Stimulated activated CD8-positive, alpha-beta memory T cell treated with anti-CD3 and anti-CD28 coated beads, Interleukin-4, amount 100 ng/mL, for 48 hours (primary cell): ENCODE measurements around the gene PLIN1.
A peak's percentile ranks its signal among the peaks of the same experiment; 100 is the strongest.
"Not testable (repeated sequence)": the region's sequence is repeated elsewhere in the genome, so short reads cannot be mapped to it uniquely, and the experiment has no call there.

Experiments used
- DNase-seq: peaks from one replicate; pipeline ENCODE4 v3.0.0-alpha.2; 2020

The PLIN1 gene

GRCh38 chr15:89679212-89679611 is at the start of gene PLIN1:
TSS of gene PLIN1 (minus strand) at chr15:89679367. CDS start at chr15:89677489, 1,878 bp downstream.
- DNase-seq: no peak

DNA sequence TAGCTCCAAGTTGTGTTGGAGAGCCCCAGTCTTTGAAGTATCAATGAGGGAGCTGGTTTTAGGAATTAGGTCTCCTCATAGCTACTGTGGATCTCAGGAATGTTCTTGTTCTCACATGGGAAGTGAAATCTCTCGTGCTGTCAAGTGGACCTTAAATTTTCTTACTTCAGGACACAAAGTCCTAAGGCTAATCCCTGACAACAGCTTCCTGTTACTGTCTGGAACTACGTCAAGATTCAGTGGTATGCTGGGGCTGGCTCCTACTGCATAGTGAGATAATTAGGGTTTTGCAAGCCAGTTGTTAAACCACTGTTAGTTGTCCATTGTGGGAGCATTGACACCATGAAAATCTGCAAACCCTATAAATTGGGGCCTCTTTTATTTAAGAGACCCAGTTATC is 49.1 kb upstream of the PLIN1 start:
- DNase-seq: no peak

DNA sequence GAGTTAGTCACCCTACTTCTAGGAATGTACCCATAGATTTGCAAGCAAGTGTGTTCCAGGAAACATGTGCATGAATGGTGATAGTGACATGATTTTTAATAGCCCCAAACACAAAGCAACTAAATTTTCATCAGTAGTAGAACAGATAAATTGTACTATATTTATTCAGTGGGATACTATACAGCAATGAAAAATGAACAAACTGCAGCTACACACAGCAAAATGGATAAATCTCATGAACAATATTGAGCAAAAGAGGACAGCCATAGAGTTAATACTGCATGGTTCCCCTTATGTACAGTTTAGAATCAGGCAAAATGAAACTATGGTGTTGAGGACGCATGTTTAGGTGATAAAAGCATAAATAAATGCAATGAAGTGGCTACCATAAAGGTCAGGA is 45.9 kb upstream of the PLIN1 start:
- no peak for DNase-seq

DNA sequence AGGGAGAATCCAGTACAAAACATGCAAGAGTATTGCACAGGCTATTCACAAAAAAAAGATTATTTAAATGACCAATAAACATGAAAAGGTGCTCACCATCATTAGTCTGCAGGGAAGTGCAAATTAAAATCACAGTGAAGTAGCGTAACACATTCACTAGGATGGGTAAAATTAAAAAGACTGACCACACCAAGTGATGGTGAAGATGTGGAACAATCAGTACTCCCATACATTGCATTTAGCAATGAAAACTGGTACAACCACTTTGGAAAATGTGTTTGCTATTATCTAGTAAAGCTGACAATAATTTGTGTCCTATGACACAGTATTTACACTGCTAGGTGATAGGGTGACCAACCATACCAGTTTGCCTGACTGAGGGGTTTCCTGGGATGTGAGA is 45.5 kb upstream of the PLIN1 start:
- no peak for DNase-seq

DNA sequence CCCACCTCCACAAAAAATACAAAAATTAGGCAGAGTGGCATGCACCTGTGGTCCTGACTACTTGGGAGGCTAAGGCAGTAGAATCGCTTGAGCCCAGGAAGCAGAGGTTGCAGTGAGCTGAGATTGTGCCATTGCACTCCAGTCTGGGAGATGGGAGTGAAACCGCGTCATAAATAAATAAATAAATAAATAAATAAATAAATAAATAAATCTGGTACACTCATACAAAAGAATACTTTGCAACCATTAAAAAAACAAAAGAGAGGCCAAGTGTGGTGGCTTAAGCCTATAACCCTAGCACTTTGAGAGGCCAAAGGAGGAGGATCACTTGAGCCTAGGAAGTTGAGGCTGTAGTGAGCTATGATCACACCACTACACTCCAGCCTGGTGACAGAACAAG is 43.9 kb upstream of the PLIN1 start:
- no peak for DNase-seq

- DNase-seq: no peak
Measured at GRCh38 chr15:89714775-89715174, 35.6 kb upstream of the PLIN1 start.

DNA sequence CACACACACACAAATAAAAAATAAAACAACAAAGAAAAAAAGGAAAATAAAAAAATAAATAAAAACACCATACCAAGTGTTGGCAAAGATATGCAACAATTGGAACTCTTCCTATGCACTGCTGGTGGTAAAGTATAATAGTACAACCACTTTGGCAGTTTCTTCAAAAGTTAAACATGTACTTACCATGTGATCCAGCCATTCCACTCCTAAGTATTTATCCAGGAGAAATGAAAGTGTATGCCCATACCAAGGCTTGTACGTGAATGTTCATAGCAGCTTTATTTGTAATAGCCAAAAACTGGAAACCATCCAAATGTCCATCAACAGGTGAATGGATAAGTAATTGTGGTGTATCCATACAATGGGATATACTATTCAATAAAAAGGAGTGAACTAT is 28.4 kb upstream of the PLIN1 start:
- DNase-seq: no peak

GRCh38 chr15:89704411-89704810 is 25.2 kb upstream of the PLIN1 start:
- DNase-seq: no peak

DNA sequence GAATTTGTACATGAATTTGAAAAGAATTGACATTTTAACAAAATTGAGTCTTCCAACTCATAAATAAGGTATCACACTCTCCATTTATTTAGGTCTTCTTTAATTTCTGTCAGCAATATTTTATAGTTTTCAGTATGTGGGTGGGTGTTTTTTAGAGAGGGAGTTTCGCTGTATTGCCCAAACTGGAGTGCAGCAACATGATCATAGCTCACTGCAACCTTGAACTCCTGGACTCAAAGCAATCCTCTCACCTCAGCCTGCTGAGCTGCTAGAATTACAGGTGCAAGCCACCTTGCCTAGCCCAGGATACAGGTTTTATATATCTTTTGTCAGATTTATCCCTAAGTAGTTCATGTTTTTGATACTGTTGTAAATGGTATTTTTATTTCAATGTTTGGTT is 16.0 kb upstream of the PLIN1 start:
- no peak for DNase-seq

GRCh38 chr15:89693696-89694095 is 14.5 kb upstream of the PLIN1 start:
- no peak for DNase-seq

- DNase-seq: no peak
Measured at GRCh38 chr15:89693091-89693490, 13.9 kb upstream of the PLIN1 start.

DNA sequence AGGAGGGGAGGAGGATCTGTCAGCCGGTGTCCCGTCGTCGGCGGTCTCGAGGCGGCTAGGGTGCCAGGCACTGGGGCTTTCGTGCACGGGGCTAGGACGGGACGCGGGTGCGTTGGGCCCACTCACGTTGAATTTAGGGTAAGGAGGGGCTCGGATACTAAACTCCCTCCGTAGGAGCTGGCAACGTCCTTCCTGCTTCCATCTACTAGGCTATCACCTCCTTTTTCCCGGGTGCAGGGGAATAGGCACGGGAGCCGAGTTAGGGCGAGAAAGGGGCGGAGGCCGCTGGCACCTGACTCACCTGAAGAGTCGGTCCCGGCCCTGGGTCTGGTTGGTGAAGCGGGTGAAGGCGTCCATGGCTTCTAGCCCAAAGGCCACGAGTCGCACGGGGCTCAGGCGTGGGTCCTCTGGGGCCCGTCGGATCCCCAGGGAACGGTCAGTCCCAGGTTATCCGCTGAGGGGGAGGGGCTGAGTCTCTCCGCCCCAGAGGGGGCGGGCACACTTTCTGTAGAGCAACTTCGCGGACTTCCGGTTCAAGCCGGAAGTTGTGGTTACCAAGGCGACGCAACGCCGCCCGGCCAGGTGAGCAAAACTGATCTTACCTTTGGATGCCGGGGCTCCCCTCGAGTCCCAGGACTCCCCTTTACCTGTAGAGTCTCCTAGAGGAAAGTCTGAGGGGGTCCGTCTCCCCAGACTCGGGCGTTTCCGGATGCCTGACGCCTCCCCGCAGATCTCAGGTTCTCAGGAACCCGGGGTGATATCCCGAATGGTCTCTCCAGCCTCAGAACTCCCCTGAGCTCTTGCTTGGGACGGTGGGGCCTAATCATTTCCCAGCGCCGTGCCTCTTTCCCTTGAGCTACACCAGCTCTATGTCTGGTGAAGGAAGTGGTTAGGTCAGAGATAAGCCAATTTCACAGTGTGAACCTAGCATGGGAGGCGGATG is 11.4 kb upstream of the PLIN1 start, which contains the start of the genes PEX11A and WDR93:
Gene PEX11A (minus strand): TSS at position 479 of the 943 bp plus-strand sequence. CDS start 122 bp downstream, at position 357.
Gene WDR93 (plus strand): TSS at position 536 of the 943 bp plus-strand sequence. CDS start 10,936 bp downstream, outside the sequence.
- DNase-seq: peak; percentile 88

DNA sequence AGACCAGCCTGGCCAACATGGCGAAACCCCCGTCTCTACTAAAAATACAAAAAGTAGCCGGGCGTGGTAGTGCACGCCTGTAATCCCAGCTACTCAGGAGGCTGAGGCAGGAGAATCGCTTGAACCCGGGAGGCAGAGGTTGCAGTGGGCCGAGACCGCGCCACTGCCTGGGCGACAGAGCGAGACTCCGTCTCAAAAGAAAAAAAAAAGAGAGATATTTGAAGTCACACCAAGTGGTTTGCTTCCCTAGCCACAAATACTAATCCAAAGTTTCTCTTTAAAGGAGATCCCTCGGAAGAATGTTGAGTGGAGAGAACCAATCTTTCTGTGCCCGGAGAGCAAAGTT is 10.7 kb upstream of the PLIN1 start:
- DNase-seq: not testable (repeated sequence)

DNA sequence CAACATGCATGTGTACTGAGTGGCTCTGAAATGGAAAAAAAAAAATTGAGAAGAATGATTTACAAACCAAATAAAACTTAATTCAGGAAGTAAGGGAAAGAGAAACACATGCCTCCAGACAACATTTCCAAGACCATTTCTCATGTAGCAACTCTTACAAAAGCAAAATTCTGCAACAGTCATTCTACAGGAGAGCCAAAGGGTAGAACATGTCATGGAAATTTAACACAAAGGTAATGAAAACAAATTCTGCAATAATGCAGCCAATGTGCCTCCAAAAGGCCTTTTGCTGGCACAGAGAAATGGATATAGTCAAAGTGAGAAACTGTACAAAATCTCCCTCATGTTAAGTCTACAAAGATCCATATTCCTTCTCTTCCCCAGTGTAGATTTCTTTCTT is 7.4 kb upstream of the PLIN1 start:
- DNase-seq: no peak

DNA sequence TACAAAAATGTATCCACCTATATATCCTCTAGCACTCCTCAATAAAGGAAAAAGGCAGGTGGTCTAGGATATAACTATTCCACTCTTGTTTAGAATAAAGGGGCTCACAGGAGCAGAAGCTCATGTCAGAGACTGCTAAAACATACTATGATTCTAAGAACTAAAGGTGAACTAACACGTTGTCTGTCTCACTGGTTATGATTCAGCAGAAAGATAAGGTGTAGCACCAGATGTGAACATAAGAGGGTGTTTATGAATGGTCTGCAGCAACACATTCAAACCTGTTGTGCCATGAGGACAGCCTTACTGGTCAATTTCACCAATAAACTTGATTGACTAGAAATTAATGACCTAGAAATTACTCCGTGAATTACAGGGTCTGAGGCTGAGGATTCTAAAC is 6.8 kb upstream of the PLIN1 start:
- DNase-seq: no peak

DNA sequence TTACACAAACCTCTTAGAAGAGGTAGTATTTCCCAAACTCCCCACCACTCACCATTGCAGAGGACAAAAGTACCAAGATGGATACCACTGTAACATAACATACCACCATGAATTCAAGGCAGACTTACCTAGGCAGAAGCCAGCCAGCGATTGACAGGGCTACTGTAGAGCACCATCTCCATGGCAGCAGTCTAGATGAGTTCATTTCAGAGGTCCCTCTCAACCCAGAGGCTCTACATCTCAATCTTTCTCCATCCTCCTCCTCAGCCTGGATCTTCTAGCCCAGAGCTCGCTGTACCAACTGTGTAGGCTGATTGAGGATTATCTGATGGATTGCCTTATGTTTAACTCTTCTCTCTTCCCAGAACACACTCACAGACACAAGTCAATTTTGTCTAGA is 2.0 kb upstream of the PLIN1 start:
- DNase-seq: no peak

GRCh38 chr15:89680282-89680873 is 1.2 kb upstream of the PLIN1 start:
- no peak for DNase-seq

GRCh38 chr15:89677381-89677780 is 1.8 kb downstream of the PLIN1 start:
- DNase-seq: no peak

- no peak for DNase-seq
Measured at GRCh38 chr15:89675606-89676005, 3.6 kb downstream of the PLIN1 start.

- no peak for DNase-seq
Measured at GRCh38 chr15:89674526-89674925, 4.6 kb downstream of the PLIN1 start.

- peak; percentile 54 for DNase-seq
Measured at GRCh38 chr15:89673165-89673512, 6.0 kb downstream of the PLIN1 start.

- no peak for DNase-seq
Measured at GRCh38 chr15:89672221-89673164, 6.7 kb downstream of the PLIN1 start.

DNA sequence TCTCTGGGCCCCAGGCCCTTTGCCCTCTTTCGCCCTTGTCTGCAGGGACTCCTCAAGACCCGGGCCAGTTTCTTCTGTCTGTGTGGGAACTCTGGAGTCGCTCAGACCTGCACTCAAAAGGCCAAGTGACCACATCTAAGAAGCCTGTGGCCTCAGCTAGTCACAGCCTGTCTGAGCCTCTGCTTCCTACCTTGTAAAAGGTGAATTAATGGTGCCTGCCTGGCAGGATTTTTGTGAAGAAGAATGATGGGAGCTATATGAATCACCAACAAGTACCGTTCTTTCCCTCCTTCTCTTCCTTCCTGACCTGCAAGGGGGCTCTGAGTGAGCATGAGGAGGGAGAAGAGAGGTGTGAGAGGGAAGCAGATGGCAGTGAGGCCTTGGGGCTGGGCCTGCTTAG is 7.5 kb downstream of the PLIN1 start:
- no peak for DNase-seq
